Naive thymus-derived CD8-positive, alpha-beta T cell (primary cell): ENCODE data around the gene RAMP1. TPM values are rescaled to one million over a fixed set of nuclear protein-coding genes. Genes with fewer than 3 reads are reported as not detected.
A peak's percentile ranks its signal among the peaks of the same experiment; 100 is the strongest.

Experiments
- ATAC-seq, 2 donors: fragments of 150-1000 bp; cut with Tn5 transposase in 1 of 2; sonication (Bioruptor Pico), chemical (Tn5 transposase) in 1 of 2; 1 replicate in 1 of 2; 2 replicates in 1 of 2; pipeline ENCODE4 v1.10.0; 2021; ENCODE audit warnings: mild to moderate bottlenecking in 2 of 2, moderate library complexity in 2 of 2
- POLR2A ChIA-PET: fragments of 350-600 bp; sonication (Branson Sonifier 250); formaldehyde crosslinking; loops from one replicate; lab custom pipeline; 2021; ENCODE audit warnings: antibody characterized with exemption; lab: Charles Lee
- DNase-seq, 10 donors: peaks; one replicate each; pipeline versions ENCODE4 v3.0.0 to v3.0.0-alpha.2; 2020 to 2022
- H3K27ac Mint-ChIP-seq, 10 donors: one replicate each; pipeline ENCODE4 v1.8.0; 2020 to 2022; ENCODE audit warnings: mild to moderate bottlenecking in 10 of 10, mixed read lengths in 10 of 10, moderate library complexity in 4 of 10, inconsistent platforms in 1 of 10
- H3K27me3 Mint-ChIP-seq, 5 donors: one replicate each; pipeline ENCODE4 v1.8.0; 2021 to 2022; ENCODE audit warnings: mixed read lengths in 5 of 5
- H3K36me3 Mint-ChIP-seq, 3 donors: one replicate each; pipeline ENCODE4 v1.8.0; 2020 to 2022; ENCODE audit warnings: mixed read lengths in 3 of 3, mild to moderate bottlenecking in 2 of 3, inconsistent platforms in 1 of 3
- H3K4me1 Mint-ChIP-seq, 4 donors: one replicate each; pipeline ENCODE4 v1.8.0; 2021 to 2022; ENCODE audit warnings: mixed read lengths in 4 of 4
- H3K4me3 Mint-ChIP-seq, 10 donors: one replicate each; pipeline ENCODE4 v1.8.0; 2020 to 2022; ENCODE audit warnings: mild to moderate bottlenecking in 10 of 10, mixed read lengths in 10 of 10, moderate library complexity in 6 of 10, inconsistent platforms in 1 of 10
- H3K9me3 Mint-ChIP-seq, 9 donors: one replicate each; pipeline ENCODE4 v1.8.0; 2020 to 2022; ENCODE audit warnings: mixed read lengths in 9 of 9, mild to moderate bottlenecking in 3 of 9, inconsistent platforms in 1 of 9, moderate library complexity in 1 of 9
- polyA plus RNA-seq, 3 donors: library from polyadenylated mRNA; unstranded; fragments of 300-500 nt; fragmentation: Illumina TruSeq; gene quantifications; one replicate each; pipeline ENCODE4 v1.2.3, GENCODE V29; 2021
- total RNA-seq, 8 experiments: library from RNA in 2 of 8; stranded (reverse) in 2 of 8; gene quantifications; one replicate each; pipeline ENCODE4 v1.2.3 and lab custom pipeline; 2021 to 2026

The RAMP1 gene
- total and polyA plus RNA-seq, 5 experiments from 2014 or later = 1.1 TPM; not detected in 4

DNA sequence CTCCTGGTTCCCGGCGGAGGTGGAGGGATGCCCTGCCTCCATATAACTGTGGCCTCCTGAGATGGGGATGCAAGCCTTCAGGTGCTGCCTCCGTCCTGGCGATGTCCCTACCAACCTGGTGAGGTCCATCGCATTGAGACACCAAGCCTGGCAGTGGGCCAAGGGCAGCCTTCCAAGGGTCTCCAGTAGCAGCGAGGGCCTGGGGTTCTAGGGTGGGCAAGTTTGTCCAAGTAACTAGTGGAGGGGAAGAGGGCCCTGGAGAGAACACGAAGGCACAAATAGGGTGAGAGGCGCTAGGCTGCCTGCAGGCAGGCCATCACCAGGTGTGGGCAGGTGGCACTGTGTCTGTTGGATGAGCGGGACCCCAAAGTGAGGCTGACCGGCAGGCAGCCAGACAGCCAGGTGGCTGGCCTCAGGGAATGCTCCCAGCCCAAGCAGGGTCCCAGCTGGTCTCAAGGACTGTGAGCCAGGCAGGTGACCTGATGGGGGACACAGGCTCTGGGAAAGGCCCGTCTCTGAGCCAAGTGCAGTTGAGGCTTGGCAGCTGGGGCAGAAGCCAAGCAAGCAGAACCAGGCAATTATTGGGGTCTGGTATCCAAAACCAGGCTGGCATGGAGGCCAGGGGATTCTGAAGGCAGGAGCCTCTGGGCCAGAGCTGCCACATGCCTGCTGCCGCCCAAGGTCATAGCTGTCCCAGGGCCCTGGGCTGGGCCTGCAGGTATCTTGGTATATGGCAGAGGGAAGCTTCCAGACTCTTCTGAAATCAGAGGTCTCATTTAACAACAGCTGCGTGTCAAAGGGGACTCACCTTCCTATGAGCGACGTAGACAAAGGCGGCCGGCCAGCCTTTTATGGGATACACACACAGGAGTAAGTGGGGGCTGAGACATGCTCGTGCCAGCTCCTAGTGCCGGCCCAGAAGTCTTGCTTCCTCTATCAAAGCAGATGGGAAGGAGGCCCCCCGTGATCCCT is 23.4 kb downstream of the RAMP1 start:
- ATAC-seq (no peak), DNase-seq (no peak)
- H3K4me3 Mint-ChIP-seq = no peak overlapping the region
- H3K27me3 Mint-ChIP-seq = no peaks in the 10 kb centered on the region
- H3K9me3 Mint-ChIP-seq = no peaks in the 10 kb centered on the region
- POLR2A ChIA-PET = no interaction called here
- no peaks in the 10 kb centered on the region for H3K36me3 Mint-ChIP-seq
- peak overlapping the region in 1 of 10 donors; percentile 5 for H3K27ac Mint-ChIP-seq
- H3K4me1 Mint-ChIP-seq = no peaks in the 10 kb centered on the region

DNA sequence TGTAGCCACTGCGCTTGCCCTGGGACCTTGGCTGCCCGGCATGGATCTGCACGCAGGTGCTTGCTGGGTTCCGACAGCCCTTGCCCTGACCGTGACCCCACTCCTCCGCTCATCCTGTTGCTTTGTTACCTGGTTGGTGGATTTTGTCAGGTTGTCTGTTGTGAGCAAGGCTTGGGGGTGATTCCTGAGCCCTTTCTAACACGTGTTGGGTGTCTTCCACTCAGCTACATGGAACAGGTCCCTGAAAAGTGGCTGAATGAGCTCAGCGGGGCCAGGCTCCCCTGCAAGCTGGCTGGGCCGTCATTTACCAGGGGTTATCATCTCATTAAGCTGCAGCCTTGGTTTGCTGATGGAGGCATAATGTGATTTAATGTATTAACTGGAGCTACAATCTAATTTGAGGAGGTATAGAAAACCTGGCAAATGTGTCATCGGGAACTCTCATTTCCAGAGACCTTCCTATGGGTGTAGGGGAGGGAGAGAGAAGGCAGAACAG is 24.6 kb downstream of the RAMP1 start:
- H3K36me3 Mint-ChIP-seq = no peaks in the 10 kb centered on the region
- ATAC-seq (no peak), DNase-seq (no peak)
- H3K4me3 Mint-ChIP-seq = no peak overlapping the region
- H3K9me3 Mint-ChIP-seq = no peaks in the 10 kb centered on the region
- H3K4me1 Mint-ChIP-seq = peaks cover 0 to under 1% (median 0%) of the 10 kb centered on the region in 4 donors
- H3K27ac Mint-ChIP-seq = no peak overlapping the region
- H3K27me3 Mint-ChIP-seq = no peaks in the 10 kb centered on the region
- POLR2A ChIA-PET = no interaction called here

DNA sequence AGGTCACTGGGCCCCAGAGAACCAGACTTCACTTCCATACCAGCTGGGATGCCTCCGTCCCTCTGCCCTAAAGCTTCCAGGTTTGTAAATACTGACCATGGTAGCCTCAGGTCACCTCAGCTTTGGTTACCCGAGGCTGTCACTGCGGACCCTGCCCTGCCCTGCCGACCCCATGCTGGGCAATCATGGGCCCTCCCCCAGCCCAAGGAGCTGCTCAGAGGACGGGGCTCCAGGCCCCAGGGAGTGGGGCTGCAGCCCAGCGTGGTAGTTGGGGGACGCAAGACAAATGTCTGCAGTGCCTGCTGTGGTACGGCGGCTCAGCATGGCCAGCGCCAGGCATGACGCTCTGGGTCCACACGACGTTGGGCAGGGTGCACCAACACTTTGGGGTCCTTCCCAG is 25.3 kb downstream of the RAMP1 start:
- H3K4me1 Mint-ChIP-seq = peaks cover 0 to 2% (median 0%) of the 10 kb centered on the region in 4 donors
- DNase-seq = no peak
- no peak overlapping the region for H3K4me3 Mint-ChIP-seq
- no peak for ATAC-seq
- H3K27me3 Mint-ChIP-seq = no peaks in the 10 kb centered on the region
- H3K27ac Mint-ChIP-seq = no peak overlapping the region
- H3K9me3 Mint-ChIP-seq = no peaks in the 10 kb centered on the region
- POLR2A ChIA-PET = no interaction called here
- H3K36me3 Mint-ChIP-seq = no peaks in the 10 kb centered on the region

DNA sequence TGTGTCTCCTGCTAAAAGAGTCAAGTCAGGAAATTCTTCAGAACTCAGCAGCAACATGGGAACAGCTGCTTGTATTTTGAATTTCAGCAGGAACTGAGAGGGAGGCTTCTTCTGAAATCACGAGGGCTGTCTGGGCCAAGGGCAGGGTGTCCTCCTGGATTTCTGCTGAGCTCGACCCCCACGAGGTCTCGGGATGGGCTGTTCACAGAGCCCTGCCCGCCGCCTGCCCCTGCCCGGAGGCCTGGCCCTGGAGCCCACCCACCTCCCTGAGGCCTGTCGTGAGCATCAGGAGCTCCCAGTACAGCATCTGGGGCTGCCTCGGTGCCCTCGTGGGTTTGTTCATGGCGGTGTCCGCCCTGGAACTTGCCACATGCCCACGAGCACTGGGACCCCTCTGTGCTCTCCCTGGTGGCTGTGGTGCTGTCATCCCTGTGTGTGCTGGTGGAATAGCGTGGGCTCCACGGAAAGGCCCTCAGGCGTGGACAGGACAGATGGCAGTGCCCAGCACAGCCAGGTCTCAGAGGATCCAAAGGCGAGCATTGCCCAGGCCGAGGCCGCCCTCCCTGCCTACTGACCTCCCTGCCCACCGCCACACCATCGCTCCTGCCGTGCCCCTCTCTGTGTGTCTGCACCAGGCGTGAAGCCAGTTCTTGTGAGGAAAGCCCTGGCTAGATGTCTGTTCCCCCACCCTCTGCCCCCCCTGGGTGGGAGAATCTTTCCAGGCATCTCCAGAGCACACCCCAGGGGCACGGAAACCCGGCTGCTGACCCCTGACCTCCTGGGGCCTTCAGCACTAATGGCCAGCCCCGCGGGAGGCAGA is 25.9 kb downstream of the RAMP1 start:
- no peaks in the 10 kb centered on the region for H3K9me3 Mint-ChIP-seq
- POLR2A ChIA-PET = no interaction called here
- no peak overlapping the region for H3K27ac Mint-ChIP-seq
- DNase-seq = no peak
- ATAC-seq = no peak
- H3K4me1 Mint-ChIP-seq = peaks cover 0 to 2% (median 0%) of the 10 kb centered on the region in 4 donors
- no peak overlapping the region for H3K4me3 Mint-ChIP-seq
- H3K36me3 Mint-ChIP-seq = no peaks in the 10 kb centered on the region
- H3K27me3 Mint-ChIP-seq = no peaks in the 10 kb centered on the region

DNA sequence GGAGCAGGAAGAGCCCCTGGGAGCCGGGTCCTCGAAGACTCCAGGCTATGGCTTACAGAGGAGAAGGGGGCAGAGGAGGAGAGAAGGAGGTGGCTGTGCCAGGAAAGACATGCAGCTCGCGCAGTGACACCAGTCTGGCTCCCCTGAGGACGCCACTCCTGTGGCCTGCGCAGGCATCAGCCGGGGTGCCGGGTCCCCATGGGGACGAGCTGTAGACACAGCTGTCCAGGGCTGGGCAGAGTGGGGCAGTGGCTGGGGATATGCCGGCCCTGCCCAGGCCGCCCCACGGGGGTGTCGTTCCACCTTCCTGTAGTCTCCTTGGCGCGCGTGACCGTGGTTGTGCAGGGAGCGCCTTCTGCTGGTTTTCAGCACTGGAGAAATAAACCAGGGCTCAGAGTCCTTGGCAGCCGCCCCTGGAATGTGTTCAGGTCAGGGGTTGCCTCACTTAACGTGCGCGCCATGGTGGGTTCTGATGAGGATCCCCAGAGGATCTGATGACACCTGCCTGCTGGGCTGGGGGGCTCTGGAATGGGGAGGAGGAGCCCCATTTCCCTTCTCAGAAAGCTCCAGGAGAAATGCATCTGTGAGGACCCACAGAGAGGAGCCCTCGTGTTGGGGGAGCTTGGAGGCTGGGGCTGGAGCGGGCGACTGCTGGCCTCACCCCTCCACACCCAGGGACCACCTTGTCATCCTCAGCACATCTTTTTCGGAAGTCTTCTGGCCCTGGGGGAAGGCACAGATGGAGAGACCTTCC is 26.7 kb downstream of the RAMP1 start:
- peaks cover 0 to 2% (median 0%) of the 10 kb centered on the region in 4 donors for H3K4me1 Mint-ChIP-seq
- H3K4me3 Mint-ChIP-seq = no peak overlapping the region
- no peaks in the 10 kb centered on the region for H3K27me3 Mint-ChIP-seq
- no peak for ATAC-seq
- POLR2A ChIA-PET = no interaction called here
- H3K9me3 Mint-ChIP-seq = no peaks in the 10 kb centered on the region
- no peak for DNase-seq
- no peak overlapping the region for H3K27ac Mint-ChIP-seq
- H3K36me3 Mint-ChIP-seq = no peaks in the 10 kb centered on the region

DNA sequence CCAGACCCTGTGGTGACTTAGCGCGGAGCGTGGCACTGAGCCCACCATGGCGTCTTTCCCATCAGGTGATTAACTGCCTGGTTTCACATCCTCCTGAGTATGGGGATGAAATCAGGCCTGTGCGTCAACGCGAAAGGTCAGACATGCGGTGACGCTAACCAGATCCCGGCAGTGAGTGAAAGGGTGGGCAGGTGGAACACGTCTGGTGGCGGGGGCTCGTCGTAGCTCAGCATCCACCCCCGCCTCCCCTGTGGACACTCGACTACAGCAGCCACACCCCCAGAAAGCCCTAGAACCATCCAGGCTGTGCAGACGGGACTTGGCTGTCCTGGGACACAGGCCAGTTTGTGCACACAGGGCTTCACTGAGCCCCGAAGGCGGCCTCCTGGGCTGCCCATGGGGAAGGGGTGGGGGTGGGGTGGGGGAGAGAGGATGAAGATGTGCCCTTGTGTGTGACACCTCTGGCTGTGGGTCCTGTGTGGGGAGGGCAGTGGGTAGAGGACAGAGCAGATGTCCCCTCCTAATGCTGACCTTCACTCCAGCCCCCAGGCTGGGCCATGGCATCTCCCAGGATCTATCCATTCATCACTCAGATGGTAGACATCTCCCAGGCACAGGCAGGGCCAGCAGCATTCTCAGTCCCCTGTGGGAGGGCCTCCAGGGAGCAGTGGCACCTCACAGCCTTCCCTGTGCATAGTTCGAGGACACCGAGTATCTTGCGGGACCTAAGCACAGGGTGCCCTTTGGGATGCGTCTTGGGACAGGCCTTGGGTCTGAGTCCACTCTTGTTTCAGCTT is 27.5 kb downstream of the RAMP1 start:
- Mint-ChIP-seq H3K27me3 (no peaks in the 10 kb centered on the region), H3K4me1 (peaks cover 0 to 3% (median 0%) of the 10 kb centered on the region in 4 donors), H3K27ac (no peak overlapping the region), H3K36me3 (no peaks in the 10 kb centered on the region), H3K4me3 (no peak overlapping the region), H3K9me3 (no peaks in the 10 kb centered on the region)
- POLR2A ChIA-PET = no interaction called here
- DNase-seq (no peak), ATAC-seq (no peak)

DNA sequence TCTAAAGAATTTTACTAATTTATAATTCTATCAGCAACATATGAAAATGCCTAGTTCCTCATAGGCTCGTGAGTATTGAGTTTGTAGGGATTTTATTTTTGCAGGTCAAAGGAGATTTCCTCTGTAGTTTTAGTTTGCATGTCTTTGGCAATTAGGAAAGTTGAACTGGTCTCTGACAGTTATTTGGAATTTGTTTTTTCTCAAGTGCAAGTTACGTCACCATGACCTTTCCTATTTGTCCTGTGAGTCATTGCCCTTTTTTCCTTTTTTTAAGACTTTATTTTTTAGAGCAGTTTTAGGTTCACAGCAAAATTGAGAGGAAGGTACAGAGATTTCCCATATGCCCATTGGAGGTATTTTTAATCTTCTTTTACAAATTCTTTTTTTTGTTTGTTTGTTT is 29.0 kb downstream of the RAMP1 start:
- no peaks in the 10 kb centered on the region for H3K36me3 Mint-ChIP-seq
- H3K4me3 Mint-ChIP-seq = no peak overlapping the region
- no peaks in the 10 kb centered on the region for H3K9me3 Mint-ChIP-seq
- DNase-seq = no peak
- ATAC-seq = no peak
- peaks cover 8 to 12% (median 10%) of the 10 kb centered on the region in 4 donors for H3K4me1 Mint-ChIP-seq
- POLR2A ChIA-PET = no interaction called here
- no peak overlapping the region for H3K27ac Mint-ChIP-seq
- H3K27me3 Mint-ChIP-seq = no peaks in the 10 kb centered on the region

DNA sequence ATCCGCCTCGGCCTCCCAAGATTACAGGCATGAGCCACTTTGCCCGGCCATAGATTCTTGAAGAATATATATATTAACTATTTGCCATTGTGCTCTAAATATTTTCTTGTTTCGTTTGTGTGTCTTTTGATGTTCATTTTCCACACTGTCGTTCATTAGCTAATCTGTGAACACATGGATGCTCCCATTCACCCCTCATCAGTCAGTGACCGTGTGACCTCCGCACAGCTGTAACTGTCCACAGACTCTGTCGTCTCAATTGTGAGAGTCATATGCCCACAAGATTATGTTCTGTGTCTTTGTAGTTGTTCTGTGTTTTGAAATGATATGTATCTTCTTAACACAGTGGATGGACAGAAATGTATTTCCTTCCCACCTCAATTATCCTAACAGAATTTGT is 29.6 kb downstream of the RAMP1 start:
- Mint-ChIP-seq H3K4me3 (no peak overlapping the region), H3K27ac (peak overlapping the region in 1 of 10 donors; percentile 13), H3K9me3 (no peaks in the 10 kb centered on the region), H3K27me3 (no peaks in the 10 kb centered on the region), H3K36me3 (no peaks in the 10 kb centered on the region), H3K4me1 (peaks cover 11 to 15% (median 12%) of the 10 kb centered on the region in 4 donors)
- POLR2A ChIA-PET = no interaction called here
- DNase-seq (no peak), ATAC-seq (no peak)

DNA sequence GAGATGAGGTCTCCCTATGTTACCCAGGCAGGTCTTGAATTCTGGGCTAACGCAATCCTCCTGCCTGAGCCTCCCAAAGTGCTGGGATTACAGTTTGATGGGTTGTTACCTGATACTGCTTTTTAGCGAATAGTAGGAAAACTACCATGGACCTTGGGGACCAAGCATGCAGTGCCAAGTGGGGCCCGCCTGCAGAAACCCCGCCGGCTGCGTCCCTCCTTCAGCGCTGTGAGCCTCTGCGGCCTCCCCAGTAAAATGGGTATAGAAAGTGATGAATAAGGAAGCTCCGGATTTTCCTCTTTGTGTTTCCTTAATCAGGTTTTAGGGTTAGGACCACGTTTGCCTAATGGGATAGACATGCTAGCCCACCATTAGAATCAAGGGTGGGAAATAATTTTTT is 30.4 kb downstream of the RAMP1 start:
- POLR2A ChIA-PET = no interaction called here
- no peak overlapping the region for H3K27ac Mint-ChIP-seq
- H3K4me3 Mint-ChIP-seq = no peak overlapping the region

DNA sequence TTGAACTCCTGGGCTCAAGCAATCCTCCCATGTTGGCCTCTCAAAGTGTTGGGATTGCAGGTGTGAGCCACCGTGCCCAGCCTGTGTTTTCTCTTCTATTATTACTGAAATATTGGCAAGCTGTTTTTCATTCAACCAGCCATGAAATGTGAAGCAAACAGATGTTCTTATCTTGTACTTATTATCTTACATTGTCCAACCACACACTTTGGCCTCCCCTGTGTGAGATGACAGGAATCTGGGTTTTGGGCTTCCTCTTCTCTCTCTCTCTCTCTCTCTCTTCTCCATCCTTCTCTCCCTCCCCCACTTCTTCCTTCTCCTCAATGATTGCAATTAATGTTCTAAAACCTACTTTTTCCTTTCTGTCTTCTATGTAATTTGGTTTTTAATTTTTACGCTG is 33.1 kb downstream of the RAMP1 start:
- ATAC-seq = no peak
- H3K4me3 Mint-ChIP-seq = no peak overlapping the region
- no peaks in the 10 kb centered on the region for H3K27me3 Mint-ChIP-seq
- peaks cover 13 to 16% (median 14%) of the 10 kb centered on the region in 4 donors for H3K4me1 Mint-ChIP-seq
- DNase-seq = no peak
- H3K36me3 Mint-ChIP-seq = no peaks in the 10 kb centered on the region
- POLR2A ChIA-PET = interaction anchor here (0.7 kb wide), 1 partner anchor 51 kb away, joined by 3 read pairs; no protein-coding TSS in a partner anchor
- H3K9me3 Mint-ChIP-seq = no peaks in the 10 kb centered on the region
- H3K27ac Mint-ChIP-seq = peak overlapping the region in 4 of 10 donors; percentile 4 to 46 (median 14)

More for the DNA sequence above, 30.4 kb downstream of the RAMP1 start:
- Mint-ChIP-seq H3K27me3 (no peaks in the 10 kb centered on the region), H3K36me3 (no peaks in the 10 kb centered on the region), H3K9me3 (no peaks in the 10 kb centered on the region), H3K4me1 (peaks cover 11 to 15% (median 12%) of the 10 kb centered on the region in 4 donors)
- no peak for DNase-seq
- ATAC-seq = no peak

DNA sequence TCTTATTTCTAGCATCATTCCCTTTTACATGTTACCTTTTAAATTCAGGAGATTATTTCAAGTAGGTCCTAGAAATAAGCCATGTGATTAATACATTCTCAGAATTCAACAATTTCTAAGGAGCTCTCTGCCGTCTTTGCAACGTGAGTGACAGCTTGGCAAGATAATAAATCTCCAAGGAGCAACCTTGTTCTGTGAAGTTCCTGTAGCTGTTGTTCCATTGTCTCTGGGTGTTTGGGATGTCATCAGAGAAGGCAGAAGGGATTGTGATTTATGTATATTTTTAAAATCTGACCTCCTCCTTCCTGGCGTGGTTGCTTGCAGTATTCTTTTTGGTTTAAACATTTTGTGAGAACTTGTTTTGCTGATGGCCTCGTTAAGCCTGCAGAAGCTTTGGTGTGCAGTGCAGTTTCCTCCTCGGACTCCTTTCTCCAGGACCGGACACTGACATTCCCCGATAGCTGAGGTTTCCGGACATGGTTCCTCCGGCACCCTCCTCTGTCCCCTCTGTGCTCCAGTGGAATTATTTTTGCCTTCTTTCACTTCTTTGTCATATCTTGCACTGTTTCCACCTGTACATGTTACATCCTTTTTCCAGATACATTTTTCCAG is 33.7 kb downstream of the RAMP1 start:
- Mint-ChIP-seq H3K27ac (peak overlapping the region in 4 of 10 donors; percentile 4 to 20 (median 14)), H3K4me3 (no peak overlapping the region), H3K36me3 (no peaks in the 10 kb centered on the region), H3K9me3 (no peaks in the 10 kb centered on the region), H3K27me3 (no peaks in the 10 kb centered on the region), H3K4me1 (peaks cover 14 to 21% (median 17%) of the 10 kb centered on the region in 4 donors)
- ATAC-seq (no peak), DNase-seq (no peak)
- POLR2A ChIA-PET = no interaction called here
